Measurements from ENCODE around the gene PCDH1. TPM values are rescaled to one million over a fixed set of nuclear protein-coding genes. Genes with fewer than 3 reads are reported as not detected.

The PCDH1 gene
- total and polyA plus RNA-seq, 4 experiments from 2014 or later: not detected

DNA sequence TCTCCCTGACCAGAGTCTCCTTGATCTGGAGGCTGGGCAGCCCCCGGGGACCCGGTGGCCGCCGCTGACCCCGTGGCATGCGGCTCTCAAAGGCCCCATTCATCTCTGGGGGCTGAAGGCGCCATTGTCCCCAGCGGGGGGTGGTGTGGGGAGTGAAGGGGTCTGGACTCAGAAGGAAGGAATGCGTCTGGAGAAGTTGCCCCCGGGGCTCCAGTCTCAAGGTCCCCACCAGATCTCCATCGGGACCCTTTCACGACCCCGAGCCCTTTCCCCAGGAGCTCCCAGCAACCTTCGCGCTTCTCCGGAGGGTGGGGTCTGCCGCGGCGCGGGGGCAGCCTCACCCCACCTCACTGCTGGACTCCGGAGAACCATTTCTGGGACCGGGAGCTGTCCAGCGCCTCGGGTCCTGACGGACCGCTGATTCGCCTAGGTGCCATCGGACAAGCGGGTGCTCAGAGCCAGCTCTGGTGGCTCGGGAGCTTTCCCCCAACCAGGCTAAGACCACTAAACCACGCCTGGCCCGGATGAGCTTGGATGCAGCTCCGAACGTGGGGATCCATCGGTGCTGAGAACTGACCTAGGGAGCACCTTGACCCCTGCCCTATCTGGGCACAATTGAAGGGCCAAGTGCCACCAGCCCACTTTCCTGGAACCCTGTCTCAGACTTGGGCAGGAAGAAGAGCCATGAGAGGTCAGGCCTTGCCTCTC lies 5.1 kb upstream of the PCDH1 start:
- peaks cover 9 to 29% (median 16%) of the 10 kb centered on the region in 4 donors for H3K4me1 Mint-ChIP-seq
- H3K36me3 Mint-ChIP-seq: no peaks in the 10 kb centered on the region
- H3K9me3 ChIP-seq (ENCODE audit: control insufficient read depth in 1 of 2, low read length in 2 of 2): no peaks in the 10 kb centered on the region
- peaks cover 13% of the 10 kb centered on the region for H3K4me1 ChIP-seq (ENCODE audit: insufficient read depth, low read length)
- no peak overlapping the region for H3K4me3 Mint-ChIP-seq
- no peak overlapping the region for H3K27ac ChIP-seq (ENCODE audit: low read depth, low read length)
- H3K4me3 ChIP-seq (ENCODE audit: low read length in 2 of 2): no peak overlapping the region
- intact Hi-C loops (cut with micrococcal nuclease): no loop called here
- POLR2A ChIA-PET (ENCODE audit: partially characterized antibody): interaction anchor here (1.1 kb wide), 1 partner anchor 192 kb away, joined by 3 read pairs; no protein-coding TSS in a partner anchor
- no peak for DNase-seq
- CTCF ChIA-PET (ENCODE audit: partially characterized antibody): interaction anchor here (0.9 to 8.4 kb wide), 6 partner anchors 9 to 189 kb away, joined by 3 to 239 read pairs (median 61); partner anchors contain the start of genes PCDH12 and RNF14
- H3K36me3 ChIP-seq (ENCODE audit: insufficient read depth, low read length): no peaks in the 10 kb centered on the region
- peaks cover 49 to 57% of the 10 kb centered on the region in 2 donors for H3K27me3 Mint-ChIP-seq
- peaks cover 29% of the 10 kb centered on the region for H3K27me3 ChIP-seq (ENCODE audit: insufficient read depth, low read length)
- peaks cover 0 to 3% (median 0%) of the 10 kb centered on the region in 8 donors for H3K9me3 Mint-ChIP-seq
- H3K27ac Mint-ChIP-seq: no peak overlapping the region

- H3K27me3 Mint-ChIP-seq: peaks cover 49 to 57% of the 10 kb centered on the region in 2 donors
- ChIA-PET CTCF (ENCODE audit: partially characterized antibody) (interaction anchor here (0.8 to 8.4 kb wide), 9 partner anchors 16 to 189 kb away, joined by 3 to 239 read pairs (median 3); partner anchors contain the start of genes PCDH12 and RNF14), POLR2A (ENCODE audit: partially characterized antibody) (interaction anchor here (1.1 kb wide), 1 partner anchor 191 kb away, joined by 3 read pairs; no protein-coding TSS in a partner anchor)
- peaks cover 9 to 30% (median 18%) of the 10 kb centered on the region in 4 donors for H3K4me1 Mint-ChIP-seq
- H3K36me3 ChIP-seq (ENCODE audit: insufficient read depth, low read length): no peaks in the 10 kb centered on the region
- no peaks in the 10 kb centered on the region for H3K36me3 Mint-ChIP-seq
- peaks cover 33% of the 10 kb centered on the region for H3K27me3 ChIP-seq (ENCODE audit: insufficient read depth, low read length)
- no peak overlapping the region for H3K4me3 ChIP-seq (ENCODE audit: low read length in 2 of 2)
- H3K9me3 ChIP-seq (ENCODE audit: control insufficient read depth in 1 of 2, low read length in 2 of 2): no peaks in the 10 kb centered on the region
- H3K4me3 Mint-ChIP-seq: peak overlapping the region in 1 of 8 donors; percentile 24
- H3K27ac ChIP-seq (ENCODE audit: low read depth, low read length): no peak overlapping the region
- no peak for DNase-seq
- intact Hi-C loops (cut with micrococcal nuclease): no loop called here
- peaks cover 17% of the 10 kb centered on the region for H3K4me1 ChIP-seq (ENCODE audit: insufficient read depth, low read length)
- H3K9me3 Mint-ChIP-seq: peaks cover 0 to 3% (median 0%) of the 10 kb centered on the region in 8 donors
- H3K27ac Mint-ChIP-seq: peak overlapping the region in 1 of 7 donors; percentile 58
Observed at GRCh38 chr5:141882594-141883183, 4.5 kb upstream of the PCDH1 start.

DNA sequence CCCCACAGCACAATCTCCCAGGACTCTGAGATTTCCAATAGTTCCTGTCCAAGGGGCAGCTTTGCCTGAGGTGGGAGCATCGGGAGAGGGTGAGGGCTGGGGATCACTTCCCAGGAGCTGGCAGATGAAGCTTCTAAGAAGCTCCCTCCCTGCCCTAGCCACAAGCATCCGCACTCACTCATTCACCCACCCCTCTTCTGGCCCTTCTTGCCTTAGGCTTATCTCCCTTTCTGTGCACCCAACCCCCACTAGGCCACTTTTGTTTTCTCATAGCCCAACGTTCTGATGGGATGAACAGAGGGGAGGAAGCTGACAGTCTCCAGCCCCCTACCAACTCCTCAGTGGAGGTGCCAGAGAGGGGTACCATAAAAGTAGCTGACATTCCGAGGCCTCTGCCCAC lies 3.7 kb upstream of the PCDH1 start:
- peaks cover 55 to 65% of the 10 kb centered on the region in 2 donors for H3K27me3 Mint-ChIP-seq
- Histone ChIP-seq H3K4me3 (ENCODE audit: low read length in 2 of 2) (no peak overlapping the region), H3K9me3 (ENCODE audit: control insufficient read depth in 1 of 2, low read length in 2 of 2) (no peaks in the 10 kb centered on the region), H3K4me1 (ENCODE audit: insufficient read depth, low read length) (peaks cover 25% of the 10 kb centered on the region), H3K27me3 (ENCODE audit: insufficient read depth, low read length) (peaks cover 41% of the 10 kb centered on the region), H3K27ac (ENCODE audit: low read depth, low read length) (no peak overlapping the region), H3K36me3 (ENCODE audit: insufficient read depth, low read length) (no peaks in the 10 kb centered on the region)
- peaks cover 0 to 3% (median 0%) of the 10 kb centered on the region in 8 donors for H3K9me3 Mint-ChIP-seq
- H3K4me1 Mint-ChIP-seq: peaks cover 16 to 38% (median 25%) of the 10 kb centered on the region in 4 donors
- no peak overlapping the region for H3K4me3 Mint-ChIP-seq
- H3K27ac Mint-ChIP-seq: peak overlapping the region in 1 of 7 donors; percentile 14
- ChIA-PET CTCF (ENCODE audit: partially characterized antibody) (interaction anchor here (0.8 to 8.4 kb wide), 13 partner anchors 8 to 214 kb away, joined by 3 to 239 read pairs (median 3); partner anchors contain the start of gene PCDH12), POLR2A (ENCODE audit: partially characterized antibody) (interaction anchor here (1.3 to 4.5 kb wide), 3 partner anchors 40 to 189 kb away, joined by 3 to 63 read pairs (median 6); no protein-coding TSS in a partner anchor)
- intact Hi-C loops (cut with micrococcal nuclease): no loop called here
- no peak for DNase-seq
- no peaks in the 10 kb centered on the region for H3K36me3 Mint-ChIP-seq

DNA sequence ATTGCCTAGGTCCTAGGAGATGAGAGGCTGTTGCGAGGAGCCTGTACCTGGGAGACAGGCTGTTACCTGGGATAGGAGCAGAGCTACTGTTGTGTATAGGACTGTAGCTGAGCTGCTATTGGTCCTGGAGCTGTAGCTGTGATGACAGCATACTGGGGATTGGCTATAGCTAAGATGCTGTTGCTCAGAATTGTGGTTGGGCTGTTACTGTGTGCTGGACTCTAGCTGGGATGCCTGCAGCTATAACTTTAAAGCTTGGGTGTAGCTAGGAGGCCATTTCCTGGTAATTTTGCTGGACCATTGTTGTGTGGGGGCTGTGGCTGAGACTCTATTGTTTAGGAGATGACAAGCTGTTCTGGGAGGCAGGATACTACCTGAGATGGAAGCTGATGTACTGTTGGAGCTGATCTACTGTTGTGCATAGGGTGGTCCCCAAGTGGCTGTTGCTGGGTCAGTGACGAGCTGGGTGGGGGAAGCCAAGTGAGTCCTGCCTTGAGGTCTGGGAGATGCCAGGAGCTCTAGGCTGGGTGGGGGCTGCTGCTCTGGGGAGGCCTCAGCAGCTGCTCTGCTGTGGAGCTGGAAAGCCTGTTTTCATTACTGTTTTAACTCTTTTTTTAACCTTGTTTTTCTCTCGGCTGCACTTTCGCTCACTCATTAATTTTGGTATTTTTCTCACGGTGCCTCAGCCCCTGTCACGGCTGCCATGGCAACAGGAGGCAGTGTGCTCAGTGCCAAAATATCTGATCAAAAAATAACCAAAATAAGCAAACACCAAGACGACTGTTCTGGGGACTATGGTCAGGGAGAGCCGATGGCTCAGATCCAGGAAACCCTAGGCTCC lies 3.0 kb upstream of the PCDH1 start:
- no peaks in the 10 kb centered on the region for H3K9me3 ChIP-seq (ENCODE audit: control insufficient read depth in 1 of 2, low read length in 2 of 2)
- H3K27ac ChIP-seq (ENCODE audit: low read depth, low read length): no peak overlapping the region
- no peak overlapping the region for H3K4me3 ChIP-seq (ENCODE audit: low read length in 2 of 2)
- H3K36me3 ChIP-seq (ENCODE audit: insufficient read depth, low read length): no peaks in the 10 kb centered on the region
- Mint-ChIP-seq H3K4me1 (peaks cover 17 to 43% (median 27%) of the 10 kb centered on the region in 4 donors), H3K4me3 (no peak overlapping the region), H3K27ac (peak overlapping the region in 3 of 7 donors; percentile 6 to 58 (median 18)), H3K27me3 (peaks cover 54 to 63% of the 10 kb centered on the region in 2 donors), H3K36me3 (no peaks in the 10 kb centered on the region), H3K9me3 (peaks cover 0 to 3% (median 0%) of the 10 kb centered on the region in 8 donors)
- intact Hi-C loops (cut with micrococcal nuclease): no loop called here
- no peak for DNase-seq
- ChIA-PET CTCF (ENCODE audit: partially characterized antibody) (interaction anchor here (1.0 to 8.4 kb wide), 17 partner anchors 9 to 214 kb away, joined by 3 to 239 read pairs (median 6); partner anchors contain the start of genes DELE1 and PCDH12), POLR2A (ENCODE audit: partially characterized antibody) (interaction anchor here (0.9 to 4.6 kb wide), 8 partner anchors 41 to 198 kb away, joined by 3 to 63 read pairs (median 7); no protein-coding TSS in a partner anchor)
- peaks cover 47% of the 10 kb centered on the region for H3K27me3 ChIP-seq (ENCODE audit: insufficient read depth, low read length)
- H3K4me1 ChIP-seq (ENCODE audit: insufficient read depth, low read length): peaks cover 32% of the 10 kb centered on the region

GRCh38 chr5:141879941-141880738 lies 1.9 kb upstream of the PCDH1 start:
- no peaks in the 10 kb centered on the region for H3K9me3 ChIP-seq (ENCODE audit: control insufficient read depth in 1 of 2, low read length in 2 of 2)
- intact Hi-C loops (cut with micrococcal nuclease): loop anchor here (1.0 to 5.0 kb wide), 9 partner anchors 31 to 262 kb away; partner anchors contain the start of gene DELE1
- peaks cover 54 to 62% of the 10 kb centered on the region in 2 donors for H3K27me3 Mint-ChIP-seq
- peak overlapping the region in 1 of 8 donors; percentile 78 for H3K4me3 Mint-ChIP-seq
- POLR2A ChIA-PET (ENCODE audit: partially characterized antibody): interaction anchor here (0.8 to 4.6 kb wide), 12 partner anchors 36 to 215 kb away, joined by 3 to 63 read pairs (median 6); partner anchors contain the start of genes DELE1 and RNF14
- CTCF ChIA-PET (ENCODE audit: partially characterized antibody): interaction anchor here (0.7 to 8.4 kb wide), 39 partner anchors 10 to 263 kb away, joined by 3 to 239 read pairs (median 5); partner anchors contain the start of genes DELE1, PCDH12 and RNF14
- H3K4me1 Mint-ChIP-seq: peaks cover 20 to 50% (median 29%) of the 10 kb centered on the region in 4 donors
- no peaks in the 10 kb centered on the region for H3K36me3 ChIP-seq (ENCODE audit: insufficient read depth, low read length)
- no peak overlapping the region for H3K27ac ChIP-seq (ENCODE audit: low read depth, low read length)
- H3K36me3 Mint-ChIP-seq: no peaks in the 10 kb centered on the region
- no peak overlapping the region for H3K4me3 ChIP-seq (ENCODE audit: low read length in 2 of 2)
- H3K27me3 ChIP-seq (ENCODE audit: insufficient read depth, low read length): peaks cover 56% of the 10 kb centered on the region
- peak overlapping the region in 5 of 7 donors; percentile 45 to 61 (median 58) for H3K27ac Mint-ChIP-seq
- DNase-seq: no peak
- H3K9me3 Mint-ChIP-seq: peaks cover 0 to 3% (median 0%) of the 10 kb centered on the region in 8 donors
- H3K4me1 ChIP-seq (ENCODE audit: insufficient read depth, low read length): peaks cover 40% of the 10 kb centered on the region

- H3K4me1 Mint-ChIP-seq: peaks cover 20 to 51% (median 30%) of the 10 kb centered on the region in 4 donors
- ChIA-PET CTCF (ENCODE audit: partially characterized antibody) (interaction anchor here (0.6 to 8.4 kb wide), 48 partner anchors 11 to 315 kb away, joined by 3 to 239 read pairs (median 5); partner anchors contain the start of genes DELE1, PCDH12 and RNF14), POLR2A (ENCODE audit: partially characterized antibody) (interaction anchor here (0.8 to 4.6 kb wide), 13 partner anchors 30 to 214 kb away, joined by 3 to 63 read pairs (median 8); partner anchors contain the start of genes DELE1 and RNF14)
- H3K27ac Mint-ChIP-seq: peak overlapping the region; percentile 8 to 88 (median 64)
- H3K27me3 Mint-ChIP-seq: peaks cover 54 to 61% of the 10 kb centered on the region in 2 donors
- Histone ChIP-seq H3K27me3 (ENCODE audit: insufficient read depth, low read length) (peaks cover 60% of the 10 kb centered on the region), H3K27ac (ENCODE audit: low read depth, low read length) (no peak overlapping the region), H3K36me3 (ENCODE audit: insufficient read depth, low read length) (no peaks in the 10 kb centered on the region), H3K4me3 (ENCODE audit: low read length in 2 of 2) (no peak overlapping the region), H3K4me1 (ENCODE audit: insufficient read depth, low read length) (peaks cover 40% of the 10 kb centered on the region), H3K9me3 (ENCODE audit: control insufficient read depth in 1 of 2, low read length in 2 of 2) (no peaks in the 10 kb centered on the region)
- H3K36me3 Mint-ChIP-seq: no peaks in the 10 kb centered on the region
- peaks cover 0 to 3% (median 0%) of the 10 kb centered on the region in 8 donors for H3K9me3 Mint-ChIP-seq
- H3K4me3 Mint-ChIP-seq: peak overlapping the region in 7 of 8 donors; percentile 78 to 92 (median 85)
- no peak for DNase-seq
- intact Hi-C loops (cut with micrococcal nuclease): loop anchor here (1.0 to 5.0 kb wide), 9 partner anchors 30 to 263 kb away; partner anchors contain the start of gene DELE1
Observed at GRCh38 chr5:141879426-141879759, 1.2 kb upstream of the PCDH1 start.

All from CD4-positive, alpha-beta memory T cell (primary cell).